ENCODE data around the gene ADAT3. TPM values are rescaled to one million over a fixed set of nuclear protein-coding genes. Genes with fewer than 3 reads are reported as not detected.

The ADAT3 gene
- total RNA-seq, 6 donors from 2014 or later: 6.1 to 25.1 (median 12.0) TPM

GRCh38 chr19:1959928-1960589 lies 54.9 kb downstream of the ADAT3 start:
- Histone ChIP-seq H3K27me3 (no peaks in the 10 kb centered on the region), H3K4me3 (no peak overlapping the region), H3K27ac (no peak overlapping the region), H3K9me3 (no peaks in the 10 kb centered on the region), H3K4me1 (no peaks in the 10 kb centered on the region), H3K36me3 (peaks cover 0 to 12% (median 2%) of the 10 kb centered on the region in 4 donors)
- ATAC-seq (ENCODE audit: low FRiP score in 2 of 2) (no peak), DNase-seq (peak in 1 of 2 donors; percentile 73)
- no peak for TF ChIP-seq POLR2AphosphoS5 (IDR thresholded peaks at IDR 0.05)
- TF ChIP-seq EP300 (IDR thresholded peaks at IDR 0.05): no peak
- 94 to 97% methylated on average over 20 to 32 of the region's 32 CpGs for WGBS, 2 donors

GRCh38 chr19:1961000-1961883 lies 56.0 kb downstream of the ADAT3 start:
- H3K4me1 ChIP-seq: no peaks in the 10 kb centered on the region
- no peaks in the 10 kb centered on the region for H3K9me3 ChIP-seq
- no peaks in the 10 kb centered on the region for H3K27me3 ChIP-seq
- no peak overlapping the region for H3K27ac ChIP-seq
- DNase-seq: peak in 1 of 2 donors; percentile 80
- TF ChIP-seq POLR2AphosphoS5 (IDR thresholded peaks at IDR 0.05): no peak
- no peak for TF ChIP-seq POLR2A (IDR thresholded peaks at IDR 0.05)
- TF ChIP-seq EP300 (IDR thresholded peaks at IDR 0.05): no peak
- no peak for TF ChIP-seq CTCF (IDR thresholded peaks at IDR 0.05)
- peaks cover 0 to 12% (median 0%) of the 10 kb centered on the region in 4 donors for H3K36me3 ChIP-seq
- ATAC-seq (ENCODE audit: low FRiP score in 2 of 2): peak; percentile 3 to 4
- 90 to 92% methylated on average over 37 to 38 of the region's 42 CpGs for WGBS, 2 donors
- H3K4me3 ChIP-seq: no peak overlapping the region

GRCh38 chr19:1962674-1963073 lies 57.5 kb downstream of the ADAT3 start:
- H3K4me1 ChIP-seq: no peaks in the 10 kb centered on the region
- TF ChIP-seq EP300 (IDR thresholded peaks at IDR 0.05) (no peak), POLR2A (IDR thresholded peaks at IDR 0.05) (no peak), POLR2AphosphoS5 (IDR thresholded peaks at IDR 0.05) (no peak), CTCF (IDR thresholded peaks at IDR 0.05) (no peak)
- no peak overlapping the region for H3K4me3 ChIP-seq
- H3K27ac ChIP-seq: no peak overlapping the region
- 93 to 96% methylated on average over 22 to 23 of the region's 23 CpGs for WGBS, 2 donors
- no peak for ATAC-seq (ENCODE audit: low FRiP score in 2 of 2)
- no peaks in the 10 kb centered on the region for H3K9me3 ChIP-seq
- H3K27me3 ChIP-seq: no peaks in the 10 kb centered on the region
- peaks cover 0 to 12% (median 0%) of the 10 kb centered on the region in 4 donors for H3K36me3 ChIP-seq
- DNase-seq: peak in 1 of 2 donors; percentile 77

Other genes with a start within 250 kb of the ADAT3 start
- not detected for gene ONECUT3, start 151.9 kb upstream of the ADAT3 start, total RNA-seq
- 1 to 10 TPM in 3 of 6 donors, under 1 TPM in 3; under 0.01 to 6.2 (median 1.1) TPM for gene ATP8B3, start 93.1 kb upstream of the ADAT3 start, total RNA-seq
- gene REXO1, start 56.9 kb upstream of the ADAT3 start, total RNA-seq: 100 to 1,000 TPM in 1 of 6 donors, 10 to 100 TPM in 5; 17.0 to 106 (median 38.8) TPM
- 10 to 100 TPM in 4 of 6 donors, 1 to 10 TPM in 2; 6.9 to 39.9 (median 16.4) TPM for gene KLF16, start 41.8 kb upstream of the ADAT3 start, total RNA-seq
- gene ABHD17A, start 19.9 kb upstream of the ADAT3 start, total RNA-seq: 100 to 1,000 TPM in 4 of 6 donors, 10 to 100 TPM in 2; 63.4 to 143 (median 108) TPM
- 100 to 1,000 TPM in 1 of 6 donors, 10 to 100 TPM in 5; 52.0 to 117 (median 75.3) TPM for gene SCAMP4, start within 50 bp of the ADAT3 start, total RNA-seq
- gene CSNK1G2, start 35.8 kb downstream of the ADAT3 start, total RNA-seq: 100 to 1,000 TPM in 1 of 6 donors, 10 to 100 TPM in 5; 49.9 to 176 (median 75.4) TPM
- gene BTBD2, start 110.3 kb downstream of the ADAT3 start, total RNA-seq: 10 to 100 TPM; 49.0 to 87.3 (median 69.8) TPM
- gene MKNK2, start 145.8 kb downstream of the ADAT3 start, total RNA-seq: 100 to 1,000 TPM; 200 to 397 (median 264) TPM
- gene MOB3A, start 190.9 kb downstream of the ADAT3 start, total RNA-seq: 100 to 1,000 TPM in 1 of 6 donors, 10 to 100 TPM in 5; 35.4 to 107 (median 60.7) TPM
- gene IZUMO4, start 191.5 kb downstream of the ADAT3 start, total RNA-seq: 10 to 100 TPM in 2 of 6 donors, 1 to 10 TPM in 3, under 1 TPM in 1; 0.59 to 61.8 (median 6.4) TPM
- gene AP3D1, start 246.2 kb downstream of the ADAT3 start, total RNA-seq: 100 to 1,000 TPM in 5 of 6 donors, 10 to 100 TPM in 1; 73.5 to 180 (median 115) TPM